ENCODE results near the gene MAP3K8.

MAP3K8 gene

DNA sequence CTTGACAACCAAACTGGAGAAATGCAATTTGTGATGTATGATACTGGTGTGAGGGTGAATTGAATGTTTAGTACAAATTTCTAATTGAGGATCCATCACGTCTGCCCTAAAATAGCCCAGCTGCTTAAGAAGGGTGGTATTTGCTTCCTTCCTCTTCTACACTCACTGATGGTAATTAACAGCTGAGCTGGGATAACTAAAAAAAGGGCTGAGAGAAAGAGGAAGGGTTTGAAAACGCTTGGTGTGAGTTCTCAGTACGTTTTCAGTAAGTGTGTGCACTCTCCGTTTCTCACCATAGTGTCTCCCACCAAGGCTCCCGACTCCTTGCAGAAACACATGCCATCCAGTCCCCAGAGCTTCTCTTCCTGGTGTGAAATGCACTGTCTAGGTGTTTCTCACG is 54.3 kb downstream of the MAP3K8 start:
- peaks cover 4% of the 10 kb centered on the region in 2 donors for H3K4me1 ChIP-seq (ENCODE audit: control insufficient read depth in 1 of 2, insufficient read depth in 2 of 2, low read length in 2 of 2)
- no peaks in the 10 kb centered on the region for H3K27me3 ChIP-seq (ENCODE audit: control insufficient read depth in 1 of 2, insufficient read depth in 2 of 2, low read length in 2 of 2)
- no peak overlapping the region for H3K9ac ChIP-seq (ENCODE audit: low read depth in 1 of 2, low read length in 2 of 2)
- H3K27ac ChIP-seq (ENCODE audit: low read depth, low read length): no peak overlapping the region
- peaks cover 0 to 3% of the 10 kb centered on the region in 2 donors for H3K9me3 ChIP-seq (ENCODE audit: control insufficient read depth in 1 of 2, low read length in 2 of 2)
- H3K36me3 ChIP-seq (ENCODE audit: control insufficient read depth in 1 of 2, insufficient read depth in 2 of 2, low read length in 2 of 2): no peaks in the 10 kb centered on the region
- no peak overlapping the region for H3K4me3 ChIP-seq (ENCODE audit: low read depth in 1 of 2, low read length in 2 of 2)

DNA sequence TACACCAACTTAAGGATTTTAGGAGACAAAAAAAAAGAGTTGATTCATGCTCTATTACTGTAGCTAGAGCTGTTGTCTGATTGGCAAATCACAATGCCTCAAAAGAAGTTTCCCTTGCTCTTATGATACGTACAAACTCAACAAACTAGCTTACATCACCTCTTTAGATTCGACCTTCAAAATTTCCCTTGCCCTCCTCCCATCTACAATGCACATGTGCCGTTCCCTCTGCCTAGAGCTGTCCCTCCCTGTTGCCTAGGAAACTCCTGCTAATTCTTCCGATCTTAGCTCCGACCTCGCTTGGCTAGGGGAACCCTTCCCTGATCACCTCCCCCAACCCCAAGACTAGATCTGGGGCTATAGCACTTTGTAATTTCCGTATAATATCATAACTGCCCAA is 55.4 kb downstream of the MAP3K8 start:
- H3K27ac ChIP-seq (ENCODE audit: low read depth, low read length): no peak overlapping the region
- no peaks in the 10 kb centered on the region for H3K9me3 ChIP-seq (ENCODE audit: control insufficient read depth in 1 of 2, low read length in 2 of 2)
- H3K4me3 ChIP-seq (ENCODE audit: low read depth in 1 of 2, low read length in 2 of 2): no peak overlapping the region
- peaks cover 4 to 7% of the 10 kb centered on the region in 2 donors for H3K4me1 ChIP-seq (ENCODE audit: control insufficient read depth in 1 of 2, insufficient read depth in 2 of 2, low read length in 2 of 2)
- H3K27me3 ChIP-seq (ENCODE audit: control insufficient read depth in 1 of 2, insufficient read depth in 2 of 2, low read length in 2 of 2): no peaks in the 10 kb centered on the region
- no peak overlapping the region for H3K9ac ChIP-seq (ENCODE audit: low read depth in 1 of 2, low read length in 2 of 2)
- no peaks in the 10 kb centered on the region for H3K36me3 ChIP-seq (ENCODE audit: control insufficient read depth in 1 of 2, insufficient read depth in 2 of 2, low read length in 2 of 2)

- Histone ChIP-seq H3K9ac (ENCODE audit: low read depth in 1 of 2, low read length in 2 of 2) (no peak overlapping the region), H3K27me3 (ENCODE audit: control insufficient read depth in 1 of 2, insufficient read depth in 2 of 2, low read length in 2 of 2) (no peaks in the 10 kb centered on the region), H3K27ac (ENCODE audit: low read depth, low read length) (no peak overlapping the region), H3K36me3 (ENCODE audit: control insufficient read depth in 1 of 2, insufficient read depth in 2 of 2, low read length in 2 of 2) (no peaks in the 10 kb centered on the region), H3K4me1 (ENCODE audit: control insufficient read depth in 1 of 2, insufficient read depth in 2 of 2, low read length in 2 of 2) (peaks cover 4 to 8% of the 10 kb centered on the region in 2 donors), H3K9me3 (ENCODE audit: control insufficient read depth in 1 of 2, low read length in 2 of 2) (no peaks in the 10 kb centered on the region), H3K4me3 (ENCODE audit: low read depth in 1 of 2, low read length in 2 of 2) (no peak overlapping the region)
Observed at GRCh38 chr10:30490289-30491000, 56.5 kb downstream of the MAP3K8 start.

DNA sequence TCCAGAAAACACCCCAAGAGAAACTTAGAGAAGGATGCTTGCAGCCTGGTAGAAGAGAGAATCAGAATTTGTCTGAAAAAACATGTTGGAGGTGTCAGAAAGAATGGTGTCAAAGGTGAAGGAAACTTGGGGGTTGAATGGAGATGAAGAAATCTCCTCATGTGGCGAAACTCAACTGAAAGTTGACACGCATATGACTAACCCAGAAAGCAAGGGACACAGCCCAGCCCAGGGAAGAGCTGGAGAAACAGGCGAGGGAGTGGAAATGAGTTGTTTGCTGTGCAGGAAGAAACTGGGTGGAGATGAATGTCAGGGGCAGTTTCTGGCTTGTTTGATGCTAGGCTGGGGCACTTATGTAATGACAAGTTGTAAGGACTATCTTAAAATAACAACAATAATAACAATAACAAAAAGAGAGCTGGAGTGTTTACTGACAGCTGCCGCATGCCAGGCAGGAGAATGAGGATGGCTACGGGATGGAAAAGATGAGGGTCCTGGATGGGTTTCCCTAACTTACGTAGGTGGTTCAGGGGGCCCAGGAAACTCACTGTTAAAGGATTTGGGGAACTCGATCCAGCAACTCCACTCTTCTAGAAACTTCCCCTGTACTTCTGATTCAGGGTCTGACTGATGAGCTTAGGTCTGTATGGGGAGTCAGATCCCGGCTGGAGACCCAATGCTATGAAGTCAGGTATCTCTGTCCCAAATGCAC is 57.4 kb downstream of the MAP3K8 start:
- Histone ChIP-seq H3K27me3 (ENCODE audit: control insufficient read depth in 1 of 2, insufficient read depth in 2 of 2, low read length in 2 of 2) (no peaks in the 10 kb centered on the region), H3K4me3 (ENCODE audit: low read depth in 1 of 2, low read length in 2 of 2) (no peak overlapping the region), H3K9me3 (ENCODE audit: control insufficient read depth in 1 of 2, low read length in 2 of 2) (no peaks in the 10 kb centered on the region), H3K4me1 (ENCODE audit: control insufficient read depth in 1 of 2, insufficient read depth in 2 of 2, low read length in 2 of 2) (peaks cover 4 to 8% of the 10 kb centered on the region in 2 donors), H3K27ac (ENCODE audit: low read depth, low read length) (no peak overlapping the region), H3K9ac (ENCODE audit: low read depth in 1 of 2, low read length in 2 of 2) (no peak overlapping the region), H3K36me3 (ENCODE audit: control insufficient read depth in 1 of 2, insufficient read depth in 2 of 2, low read length in 2 of 2) (no peaks in the 10 kb centered on the region)

DNA sequence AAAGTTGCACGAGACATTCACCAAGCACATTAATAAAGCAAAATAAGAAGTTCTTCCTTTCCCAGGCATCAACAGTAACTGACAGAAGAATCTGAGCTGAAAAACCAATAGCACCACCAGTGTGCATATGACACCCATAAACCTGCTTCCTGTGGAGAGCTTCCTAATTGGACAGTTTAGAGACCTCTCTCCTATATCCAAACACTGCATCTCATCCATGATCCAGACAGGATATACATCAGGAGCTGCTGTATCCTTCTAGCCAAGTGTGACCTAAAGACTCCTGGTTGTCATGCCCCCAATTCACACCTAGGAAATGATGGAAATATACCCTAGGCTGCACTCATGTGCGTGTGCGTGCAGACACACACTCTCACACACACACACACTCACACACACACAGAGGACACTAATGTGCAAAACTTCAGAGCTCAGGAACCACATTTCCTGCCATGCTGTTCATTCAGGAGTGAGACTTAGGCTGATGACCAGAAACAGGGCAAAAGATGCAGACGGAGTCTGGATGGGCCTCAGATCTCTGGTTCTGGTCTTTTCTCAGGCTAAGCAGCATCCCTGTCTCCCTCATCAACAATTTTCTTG is 58.0 kb downstream of the MAP3K8 start:
- Histone ChIP-seq H3K36me3 (ENCODE audit: control insufficient read depth in 1 of 2, insufficient read depth in 2 of 2, low read length in 2 of 2) (no peaks in the 10 kb centered on the region), H3K4me3 (ENCODE audit: low read depth in 1 of 2, low read length in 2 of 2) (no peak overlapping the region), H3K4me1 (ENCODE audit: control insufficient read depth in 1 of 2, insufficient read depth in 2 of 2, low read length in 2 of 2) (peaks cover 4 to 12% of the 10 kb centered on the region in 2 donors), H3K27me3 (ENCODE audit: control insufficient read depth in 1 of 2, insufficient read depth in 2 of 2, low read length in 2 of 2) (no peaks in the 10 kb centered on the region), H3K9ac (ENCODE audit: low read depth in 1 of 2, low read length in 2 of 2) (no peak overlapping the region), H3K9me3 (ENCODE audit: control insufficient read depth in 1 of 2, low read length in 2 of 2) (no peaks in the 10 kb centered on the region), H3K27ac (ENCODE audit: low read depth, low read length) (no peak overlapping the region)

DNA sequence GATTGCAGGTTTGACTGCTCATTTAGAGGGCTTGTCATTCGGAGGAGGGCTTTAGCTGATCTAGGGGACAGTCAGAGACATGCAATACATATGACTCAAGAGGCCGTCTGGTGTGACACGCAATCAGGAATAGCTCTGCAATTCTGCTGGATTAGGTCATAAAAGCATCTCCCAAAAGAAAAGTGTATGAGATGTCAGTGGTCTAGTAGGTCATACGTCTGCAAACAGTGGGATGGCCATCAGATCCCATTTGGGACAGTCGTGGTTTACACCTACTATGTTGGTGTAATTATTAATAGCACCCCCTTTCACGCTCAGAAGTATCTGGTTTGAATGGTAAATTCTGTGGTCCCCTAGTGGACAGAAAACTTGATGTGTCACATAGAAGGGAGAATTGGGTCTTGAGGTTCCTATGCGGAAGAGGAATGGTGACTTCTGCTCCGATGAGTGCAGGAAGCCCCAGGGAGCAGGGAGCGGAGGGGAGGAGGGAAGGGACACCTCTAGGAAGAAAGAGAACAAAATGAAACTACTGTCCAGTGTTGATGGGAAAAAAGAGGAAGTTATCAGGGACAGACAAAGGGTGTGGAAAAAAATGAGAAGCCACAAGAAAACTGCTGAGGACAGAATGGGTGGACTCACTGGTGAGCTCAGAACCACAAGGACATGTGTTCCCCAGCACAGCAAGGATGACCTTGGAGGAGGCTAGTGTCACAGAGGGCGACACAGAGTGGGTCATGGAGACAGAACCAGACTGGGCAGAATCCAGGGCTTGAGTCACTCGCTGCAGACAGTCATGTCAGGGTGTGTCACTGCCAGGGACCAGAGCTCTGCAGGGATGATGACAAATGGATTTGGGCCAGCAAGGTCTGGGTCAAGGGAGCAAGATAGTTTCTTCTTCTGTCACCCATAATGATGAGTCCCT is 59.9 kb downstream of the MAP3K8 start:
- Histone ChIP-seq H3K4me1 (ENCODE audit: control insufficient read depth in 1 of 2, insufficient read depth in 2 of 2, low read length in 2 of 2) (peaks cover 4 to 16% of the 10 kb centered on the region in 2 donors), H3K4me3 (ENCODE audit: low read depth in 1 of 2, low read length in 2 of 2) (no peak overlapping the region), H3K9me3 (ENCODE audit: control insufficient read depth in 1 of 2, low read length in 2 of 2) (no peaks in the 10 kb centered on the region), H3K9ac (ENCODE audit: low read depth in 1 of 2, low read length in 2 of 2) (no peak overlapping the region), H3K27me3 (ENCODE audit: control insufficient read depth in 1 of 2, insufficient read depth in 2 of 2, low read length in 2 of 2) (no peaks in the 10 kb centered on the region), H3K27ac (ENCODE audit: low read depth, low read length) (no peak overlapping the region), H3K36me3 (ENCODE audit: control insufficient read depth in 1 of 2, insufficient read depth in 2 of 2, low read length in 2 of 2) (no peaks in the 10 kb centered on the region)

- Histone ChIP-seq H3K9me3 (ENCODE audit: control insufficient read depth in 1 of 2, low read length in 2 of 2) (no peaks in the 10 kb centered on the region), H3K9ac (ENCODE audit: low read depth in 1 of 2, low read length in 2 of 2) (no peak overlapping the region), H3K36me3 (ENCODE audit: control insufficient read depth in 1 of 2, insufficient read depth in 2 of 2, low read length in 2 of 2) (no peaks in the 10 kb centered on the region), H3K4me3 (ENCODE audit: low read depth in 1 of 2, low read length in 2 of 2) (no peak overlapping the region), H3K27ac (ENCODE audit: low read depth, low read length) (no peak overlapping the region), H3K4me1 (ENCODE audit: control insufficient read depth in 1 of 2, insufficient read depth in 2 of 2, low read length in 2 of 2) (peaks cover 4 to 16% of the 10 kb centered on the region in 2 donors), H3K27me3 (ENCODE audit: control insufficient read depth in 1 of 2, insufficient read depth in 2 of 2, low read length in 2 of 2) (no peaks in the 10 kb centered on the region)
Observed at GRCh38 chr10:30494558-30494957, 60.6 kb downstream of the MAP3K8 start.

DNA sequence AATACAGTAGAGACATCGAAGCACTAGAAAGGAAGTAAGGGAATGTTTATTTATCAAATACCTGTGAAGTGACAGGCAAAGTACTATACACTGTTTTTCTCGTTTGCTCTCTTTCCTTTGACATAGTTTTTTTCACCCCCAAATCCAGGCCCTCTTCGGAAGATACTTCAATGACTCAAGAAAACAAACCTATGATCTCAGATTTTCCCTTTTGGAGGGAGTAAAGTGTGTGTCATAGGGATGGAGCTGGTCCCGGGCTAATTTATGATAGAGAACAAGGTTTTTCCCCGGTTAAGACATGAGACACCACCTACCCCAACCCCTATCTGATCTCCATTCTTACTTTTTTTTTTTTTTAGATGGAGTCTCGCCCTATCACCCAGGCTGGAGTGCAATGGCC is 61.7 kb downstream of the MAP3K8 start:
- Histone ChIP-seq H3K4me3 (ENCODE audit: low read depth in 1 of 2, low read length in 2 of 2) (no peak overlapping the region), H3K27me3 (ENCODE audit: control insufficient read depth in 1 of 2, insufficient read depth in 2 of 2, low read length in 2 of 2) (no peaks in the 10 kb centered on the region), H3K9me3 (ENCODE audit: control insufficient read depth in 1 of 2, low read length in 2 of 2) (no peaks in the 10 kb centered on the region), H3K36me3 (ENCODE audit: control insufficient read depth in 1 of 2, insufficient read depth in 2 of 2, low read length in 2 of 2) (no peaks in the 10 kb centered on the region), H3K27ac (ENCODE audit: low read depth, low read length) (no peak overlapping the region), H3K9ac (ENCODE audit: low read depth in 1 of 2, low read length in 2 of 2) (no peak overlapping the region), H3K4me1 (ENCODE audit: control insufficient read depth in 1 of 2, insufficient read depth in 2 of 2, low read length in 2 of 2) (peaks cover 4 to 16% of the 10 kb centered on the region in 2 donors)

GRCh38 chr10:30499816-30500215 is 65.8 kb downstream of the MAP3K8 start:
- Histone ChIP-seq H3K27me3 (ENCODE audit: control insufficient read depth in 1 of 2, insufficient read depth in 2 of 2, low read length in 2 of 2) (no peaks in the 10 kb centered on the region), H3K9ac (ENCODE audit: low read depth in 1 of 2, low read length in 2 of 2) (no peak overlapping the region), H3K9me3 (ENCODE audit: control insufficient read depth in 1 of 2, low read length in 2 of 2) (no peaks in the 10 kb centered on the region), H3K27ac (ENCODE audit: low read depth, low read length) (no peak overlapping the region), H3K4me3 (ENCODE audit: low read depth in 1 of 2, low read length in 2 of 2) (no peak overlapping the region), H3K4me1 (ENCODE audit: control insufficient read depth in 1 of 2, insufficient read depth in 2 of 2, low read length in 2 of 2) (peaks cover 5 to 17% of the 10 kb centered on the region in 2 donors), H3K36me3 (ENCODE audit: control insufficient read depth in 1 of 2, insufficient read depth in 2 of 2, low read length in 2 of 2) (no peaks in the 10 kb centered on the region)

All from duodenal mucosa (tissue), 2 donors.